ENCODE data around the gene SREBF2. TPM values are rescaled to one million over a fixed set of nuclear protein-coding genes. Genes with fewer than 3 reads are reported as not detected.
"Not testable (repeated sequence)": the region's sequence is repeated elsewhere in the genome, so short reads cannot be mapped to it uniquely, and the experiment has no call there.

SREBF2 gene
- total and polyA plus RNA-seq, 8 donors: 12.2 to 159 (median 48.3) TPM

GRCh38 chr22:41857860-41858199, 24.9 kb downstream of the SREBF2 start:
- H3K27ac ChIP-seq: peak overlapping the region in 2 of 5 donors; percentile 29 to 47
- H3K27me3 ChIP-seq: no peaks in the 10 kb centered on the region
- H3K9me3 ChIP-seq: no peaks in the 10 kb centered on the region
- H3K4me1 ChIP-seq: peaks cover 4 to 62% (median 37%) of the 10 kb centered on the region in 4 donors
- no peaks in the 10 kb centered on the region for H3K36me3 ChIP-seq
- intact Hi-C loops (cut with DNase I; ENCODE audit: low total_unique reads): no loop called here
- no peak overlapping the region for H3K4me3 ChIP-seq
- DNase-seq: no peak
- no peak for TF ChIP-seq EP300 (IDR thresholded peaks at IDR 0.05)
- peak in 1 of 7 experiments; percentile 8 for TF ChIP-seq CTCF (IDR thresholded peaks at IDR 0.05)

GRCh38 chr22:41862160-41862529, 29.2 kb downstream of the SREBF2 start:
- H3K9me3 ChIP-seq: no peaks in the 10 kb centered on the region
- TF ChIP-seq CTCF (IDR thresholded peaks at IDR 0.05): no peak
- no peak for TF ChIP-seq EP300 (IDR thresholded peaks at IDR 0.05)
- TF ChIP-seq POLR2A (IDR thresholded peaks at IDR 0.05): no peak
- TF ChIP-seq POLR2AphosphoS5 (IDR thresholded peaks at IDR 0.05): no peak
- H3K4me1 ChIP-seq: peaks cover 11 to 70% (median 47%) of the 10 kb centered on the region in 4 donors
- intact Hi-C loops (cut with DNase I; ENCODE audit: low total_unique reads): no loop called here
- peaks cover 6 to 10% (median 7%) of the 10 kb centered on the region in 4 donors for H3K36me3 ChIP-seq
- H3K27ac ChIP-seq: peak overlapping the region; percentile 24 to 80 (median 64)
- no peak for DNase-seq
- H3K27me3 ChIP-seq: no peaks in the 10 kb centered on the region
- WGBS, 5 donors: 17 to 40% (median 34%) methylated on average over 4 of the region's 4 CpGs
- H3K4me3 ChIP-seq: no peak overlapping the region

- intact Hi-C loops (cut with DNase I; ENCODE audit: low total_unique reads): no loop called here
- Histone ChIP-seq H3K4me3 (no peak overlapping the region), H3K9me3 (no peaks in the 10 kb centered on the region), H3K4me1 (peaks cover 11 to 65% (median 42%) of the 10 kb centered on the region in 4 donors), H3K36me3 (peaks cover 10 to 15% (median 12%) of the 10 kb centered on the region in 4 donors), H3K27ac (peak overlapping the region; percentile 24 to 80 (median 64)), H3K27me3 (no peaks in the 10 kb centered on the region)
- peak in 1 of 3 donors; percentile 19 for TF ChIP-seq POLR2AphosphoS5 (IDR thresholded peaks at IDR 0.05)
- no peak for TF ChIP-seq EP300 (IDR thresholded peaks at IDR 0.05)
- DNase-seq: no peak
- 62 to 71% (median 71%) methylated on average over 11 of the region's 11 CpGs for WGBS, 5 donors
These were observed 29.8 kb downstream of the SREBF2 start for GRCh38 chr22:41862530-41863266.

GRCh38 chr22:41863472-41863871, 30.6 kb downstream of the SREBF2 start:
- Histone ChIP-seq H3K27me3 (no peaks in the 10 kb centered on the region), H3K4me1 (peaks cover 11 to 58% (median 39%) of the 10 kb centered on the region in 4 donors), H3K4me3 (no peak overlapping the region), H3K27ac (peak overlapping the region in 4 of 5 donors; percentile 63 to 80 (median 70)), H3K9me3 (no peaks in the 10 kb centered on the region), H3K36me3 (peaks cover 17 to 23% (median 20%) of the 10 kb centered on the region in 4 donors)
- intact Hi-C loops (cut with DNase I; ENCODE audit: low total_unique reads): no loop called here
- no peak for DNase-seq
- TF ChIP-seq POLR2A (IDR thresholded peaks at IDR 0.05): no peak
- 53 to 71% (median 57%) methylated on average over 2 of the region's 2 CpGs for WGBS, 5 donors

GRCh38 chr22:41868556-41868955, 35.7 kb downstream of the SREBF2 start:
- Histone ChIP-seq H3K4me3 (no peak overlapping the region), H3K36me3 (peaks cover 50 to 74% (median 70%) of the 10 kb centered on the region in 4 donors), H3K9me3 (no peaks in the 10 kb centered on the region), H3K4me1 (peaks cover 7 to 19% (median 12%) of the 10 kb centered on the region in 4 donors), H3K27ac (no peak overlapping the region), H3K27me3 (no peaks in the 10 kb centered on the region)
- TF ChIP-seq CTCF (IDR thresholded peaks at IDR 0.05) (no peak), EP300 (IDR thresholded peaks at IDR 0.05) (no peak), POLR2AphosphoS5 (IDR thresholded peaks at IDR 0.05) (no peak), POLR2A (IDR thresholded peaks at IDR 0.05) (no peak)
- intact Hi-C loops (cut with DNase I; ENCODE audit: low total_unique reads): no loop called here
- no peak for DNase-seq
- WGBS, 5 donors: 92 to 96% (median 95%) methylated on average over 10 of the region's 10 CpGs

- H3K27me3 ChIP-seq; H3K4me1 ChIP-seq; H3K9me3 ChIP-seq; H3K27ac ChIP-seq; H3K4me3 ChIP-seq; intact Hi-C loops (cut with DNase I; ENCODE audit: low total_unique reads); DNase-seq: not testable (repeated sequence)
- WGBS, 5 donors: 84 to 98% (median 90%) methylated on average over 1 of the region's 1 CpG
- peaks cover 63 to 89% (median 86%) of the 10 kb centered on the region in 4 donors for H3K36me3 ChIP-seq
These were observed 37.2 kb downstream of the SREBF2 start for GRCh38 chr22:41870081-41870480.
